ENCODE measurements around the gene PRCC. TPM values are rescaled to one million over a fixed set of nuclear protein-coding genes. Genes with fewer than 3 reads are reported as not detected.

Gene PRCC
- total and polyA plus RNA-seq, 2 of the 8 experiments (the other 6 are each of a cell fraction or from before 2014, with no cell fraction given), result 95.2 to 115 TPM

DNA sequence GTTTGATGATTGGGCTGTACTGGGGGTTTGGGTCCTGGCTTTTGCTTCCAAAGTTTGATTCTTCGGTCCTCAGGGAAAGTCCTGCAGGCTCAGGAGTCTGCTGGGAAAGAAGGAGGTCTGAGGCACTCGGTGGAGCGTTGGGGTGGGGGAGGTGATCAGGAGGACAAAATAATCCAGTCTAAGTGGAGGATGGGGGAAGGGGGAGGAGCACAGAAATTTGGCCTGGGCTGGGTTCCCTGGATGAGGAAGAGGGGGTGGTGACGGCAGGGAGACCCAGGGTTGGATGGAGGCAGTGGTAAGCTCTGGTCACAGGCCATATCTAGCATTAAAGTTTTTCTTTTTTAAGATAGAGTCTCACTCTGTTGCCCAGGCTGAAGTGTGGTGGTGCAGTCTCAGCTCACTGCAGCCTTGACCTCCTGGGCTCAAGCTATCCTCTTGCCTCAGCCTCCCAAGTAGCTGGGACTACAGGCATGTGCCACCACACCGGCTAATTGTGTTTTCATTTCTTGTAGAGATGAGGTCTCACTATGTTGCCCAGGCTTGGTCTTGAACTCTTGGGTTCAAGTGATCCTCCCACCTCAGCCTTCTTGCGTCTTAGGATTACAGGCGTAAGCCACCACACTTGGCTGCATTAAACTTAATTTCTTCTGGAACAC lies 42.5 kb downstream of the PRCC start:
- no peaks in the 10 kb centered on the region for H3K9me3 ChIP-seq (ENCODE audit: insufficient read depth in 2 of 2, low read depth in 1 of 2, low read length in 1 of 2)
- WGBS, 2 experiments (ENCODE audit: extremely low coverage in 1 of 2, insufficient coverage in 1 of 2, insufficient read length in 1 of 2, insufficient replicate concordance in 2 of 2, low coverage in 1 of 2, low lambda C conversion rate in 2 of 2, missing lambda C conversion rate in 1 of 2), result 85% methylated on average over 7 of the region's 7 CpGs; no CpG with 5 or more reads in 1 of the 2 experiments
- no peak overlapping the region for H2BK120ac ChIP-seq (replicated peaks; ENCODE audit: low read depth, low read length)
- no peak overlapping the region for H3K27ac ChIP-seq (ENCODE audit: low read depth, low read length)
- no peak overlapping the region for H3K9ac ChIP-seq (replicated peaks in 1 of 4; ENCODE audit: extremely low read depth in 1 of 4, low read depth in 3 of 4, low read length in 3 of 4)
- peaks cover 0 to 11% (median 5%) of the 10 kb centered on the region in 4 experiments; a peak in 6 of 7 replicates for H3K4me1 ChIP-seq (replicated peaks in 1 of 4; ENCODE audit: control insufficient read depth in 3 of 4, insufficient read depth in 4 of 4, low read length in 3 of 4)
- no peak overlapping the region for H3K23ac ChIP-seq (ENCODE audit: insufficient read length)
- no peaks in the 10 kb centered on the region for H3K36me3 ChIP-seq (ENCODE audit: control insufficient read depth in 2 of 4, insufficient read depth in 4 of 4, low read length in 3 of 4)
- H3K27me3 ChIP-seq (replicated peaks in 1 of 4; ENCODE audit: control insufficient read depth in 3 of 4, extremely low read depth in 1 of 4, insufficient read depth in 3 of 4, low read length in 3 of 4), result peaks cover 0 to 33% (median 29%) of the 10 kb centered on the region in 4 experiments; a peak in 6 of 7 replicates
- H4K8ac ChIP-seq (ENCODE audit: extremely low read depth, insufficient read depth, low read length), result no peak overlapping the region
- H2BK15ac ChIP-seq (ENCODE audit: low read length), result no peak overlapping the region
- H2BK5ac ChIP-seq (ENCODE audit: low read depth, low read length), result no peak overlapping the region
- H3K14ac ChIP-seq (ENCODE audit: insufficient read length), result no peak overlapping the region
- ChIA-PET POLR2A (ENCODE audit: partially characterized antibody) (interaction anchor here (1.1 to 2.0 kb wide), 4 partner anchors 9 to 44 kb away, joined by 3 to 6 read pairs (median 5); partner anchors contain the start of gene PRCC), CTCF (ENCODE audit: partially characterized antibody) (interaction anchor here (0.6 to 31.8 kb wide), 10 partner anchors 12 to 224 kb away, joined by 3 to 491 read pairs (median 6); partner anchors contain the start of genes INSRR and NTRK1)
- no peak overlapping the region for H3K56ac ChIP-seq (replicated peaks; ENCODE audit: insufficient read length, low read depth, low read length)
- H3K4me3 ChIP-seq (ENCODE audit: extremely low read depth in 1 of 4, insufficient read depth in 2 of 4, low read depth in 3 of 4, low read length in 4 of 4), result no peak overlapping the region
- no peak overlapping the region for H3K4me2 ChIP-seq (ENCODE audit: insufficient read depth in 1 of 2, low read depth in 2 of 2, low read length in 2 of 2)
- DNase-seq (ENCODE audit: low read depth in 1 of 2, low spot score in 2 of 2) (no peak), FAIRE-seq (no peak)
- no peak overlapping the region for H2BK20ac ChIP-seq (ENCODE audit: low read length)
- no peak overlapping the region for H3K4ac ChIP-seq (replicated peaks; ENCODE audit: insufficient read length, low read depth, low read length)
- H4K91ac ChIP-seq (replicated peaks; ENCODE audit: insufficient read length, low read length), result no peak overlapping the region
- no peak overlapping the region for H3K18ac ChIP-seq (ENCODE audit: extremely low read depth, low read length)
- no peak overlapping the region for H2AK5ac ChIP-seq (ENCODE audit: low read depth, low read length)
- H2BK12ac ChIP-seq (ENCODE audit: low read depth, low read length), result no peak overlapping the region
- H4K5ac ChIP-seq (ENCODE audit: insufficient read length, low read depth, low read length), result no peak overlapping the region
- H4K20me1 ChIP-seq (replicated peaks in 1 of 2; ENCODE audit: control insufficient read depth in 1 of 2, insufficient read depth in 2 of 2, low read length in 2 of 2), result no peaks in the 10 kb centered on the region
- peaks cover 2% of the 10 kb centered on the region; the same call in 1 of the 2 replicates for H3K23me2 ChIP-seq (ENCODE audit: low read depth, low read length)
- no peaks in the 10 kb centered on the region for H3K79me1 ChIP-seq (ENCODE audit: low read depth, low read length)
- H3K79me2 ChIP-seq (ENCODE audit: control insufficient read depth in 1 of 2, insufficient read depth in 2 of 2, low read length in 2 of 2), result no peaks in the 10 kb centered on the region
- no peak overlapping the region for H2AFZ ChIP-seq (ENCODE audit: low read length)
- TF ChIP-seq JUND (IDR thresholded peaks at IDR 0.05; ENCODE audit: low read length) (no peak), POLR2AphosphoS5 (IDR thresholded peaks at IDR 0.05; ENCODE audit: low read depth, low read length) (no peak), BACH1 (IDR thresholded peaks at IDR 0.05; ENCODE audit: low read length) (no peak), TAF7 (optimal IDR thresholded peaks at IDR 0.05; ENCODE audit: borderline replicate concordance, low read depth, low read length) (no peak), RNF2 (IDR thresholded peaks at IDR 0.05; ENCODE audit: borderline replicate concordance, low read depth, low read length, missing control alignments, poor library complexity, severe bottlenecking) (no peak), FOSL1 (IDR thresholded peaks at IDR 0.05; ENCODE audit: insufficient read depth, low read depth, low read length) (no peak), CBX5 (IDR thresholded peaks at IDR 0.05; ENCODE audit: low read depth, low read length) (no peak), RXRA (IDR thresholded peaks at IDR 0.05; ENCODE audit: insufficient read depth, low read depth, low read length) (no peak), KDM1A (IDR thresholded peaks at IDR 0.05; ENCODE audit: borderline replicate concordance, low read length) (no peak), CEBPB (IDR thresholded peaks at IDR 0.05; ENCODE audit: low read depth, low read length) (no peak), MAFK (IDR thresholded peaks at IDR 0.05; ENCODE audit: low read depth, low read length) (no peak), TBP (IDR thresholded peaks at IDR 0.05; ENCODE audit: low read depth, low read length) (no peak), CHD1 (IDR thresholded peaks at IDR 0.05; ENCODE audit: low read depth, low read length) (no peak)
